Jurkat, Clone E6-1 (cell line): Measurements from ENCODE around the gene APOL6.

Source experiments
- DNase-seq: peaks from one replicate; pipeline ENCODE4 v3.0.0-alpha.2; 2011; ENCODE audit warnings: low read depth, low spot score
- H3K4me3 ChIP-seq: 2 replicates; pipeline ENCODE4 v1.5.1; 2011; ENCODE audit warnings: mild to moderate bottlenecking, low read length, control low read depth, moderate library complexity

The APOL6 gene

DNA sequence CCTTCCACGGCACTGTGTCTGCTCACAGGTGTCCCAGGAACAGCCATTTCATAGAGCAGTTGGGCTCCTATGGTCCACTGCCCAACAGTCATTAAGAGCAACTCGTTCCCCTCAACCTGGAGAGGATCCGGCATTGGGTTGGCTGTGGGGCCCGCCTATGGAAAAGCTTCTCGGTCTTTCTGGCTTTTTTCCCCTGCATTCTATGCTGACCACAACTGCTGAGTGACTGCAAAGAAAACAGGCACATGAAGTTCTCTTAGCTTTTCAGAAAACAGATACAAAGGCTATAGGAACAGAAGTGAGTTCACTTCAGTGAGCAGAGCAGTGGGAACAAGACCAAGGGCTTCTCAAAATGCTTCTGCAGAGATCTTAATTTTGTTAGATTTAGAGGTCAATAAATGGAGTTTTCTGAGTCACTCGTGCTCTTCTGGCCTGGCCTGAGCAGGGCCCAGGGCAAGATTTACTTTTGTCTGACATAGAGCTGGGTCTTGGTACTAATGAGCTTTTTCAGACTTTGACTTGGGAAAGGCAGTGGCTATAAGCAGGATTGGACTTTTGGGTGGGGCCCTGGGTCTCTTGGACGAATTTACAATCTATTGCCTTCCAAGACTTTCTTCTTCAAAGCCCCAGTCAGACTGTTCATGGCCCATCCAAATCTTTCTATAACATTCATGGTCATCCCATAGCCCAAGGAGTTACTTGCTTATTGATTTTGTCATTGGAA lies 55.8 kb downstream of the APOL6 start:
- DNase-seq, result no peak
- no peak overlapping the region for H3K4me3 ChIP-seq

DNA sequence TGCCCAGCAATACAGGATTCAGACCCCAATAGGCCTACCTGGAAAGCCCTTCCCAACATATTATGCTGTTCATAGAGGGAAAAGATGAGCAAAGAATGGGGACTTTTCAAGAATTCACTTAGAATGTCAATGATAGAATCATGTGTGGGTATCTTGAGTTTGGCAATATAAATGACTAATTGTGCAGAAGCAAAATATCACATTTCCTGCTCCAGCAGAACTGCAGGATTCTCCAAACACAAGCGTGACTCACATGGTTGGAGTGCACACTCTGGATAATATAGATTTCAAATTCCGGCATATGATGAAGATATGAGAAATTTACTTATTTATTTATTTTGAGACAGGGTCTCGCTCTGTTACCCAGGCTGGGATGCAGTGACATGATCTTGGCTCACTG lies 56.9 kb downstream of the APOL6 start:
- DNase-seq, result no peak
- H3K4me3 ChIP-seq, result no peak overlapping the region

DNA sequence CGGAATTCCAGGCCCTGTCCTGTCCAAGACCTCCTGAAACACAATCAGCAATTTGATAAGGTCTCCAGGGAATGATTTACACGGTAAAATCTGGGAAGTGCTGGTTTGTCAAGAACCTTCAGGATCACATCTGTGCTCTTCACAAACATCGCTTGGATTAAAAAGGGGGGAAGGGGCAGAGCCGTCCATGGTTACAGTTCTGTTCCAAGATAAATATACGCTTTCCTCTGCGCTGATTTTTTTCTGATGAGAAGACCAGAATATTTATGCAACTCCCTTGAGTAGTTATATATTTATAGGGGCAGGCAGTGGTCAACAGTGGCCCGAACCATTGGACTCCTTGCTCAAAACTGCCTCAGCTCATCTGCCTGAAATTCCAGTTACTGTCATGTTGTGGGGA lies 60.2 kb downstream of the APOL6 start:
- no peak for DNase-seq
- H3K4me3 ChIP-seq, result no peak overlapping the region

DNA sequence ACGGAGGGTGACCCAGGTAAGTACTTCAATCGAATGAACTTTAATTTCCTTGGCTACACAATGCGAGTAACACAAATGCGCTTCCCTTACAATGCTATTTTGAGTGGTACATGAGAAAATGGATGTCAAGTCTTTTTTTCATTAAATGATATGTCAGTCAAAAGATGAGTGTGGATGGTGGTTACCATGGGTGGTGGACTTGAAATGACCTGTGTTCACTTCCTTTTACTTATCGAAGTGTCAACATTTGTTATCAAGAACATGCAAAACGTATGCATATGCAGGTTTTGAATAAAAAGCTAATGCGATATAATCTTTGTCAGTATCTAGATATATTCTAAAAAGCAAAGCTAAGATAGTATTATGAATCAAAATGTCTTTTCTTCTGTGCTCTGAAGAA lies 60.7 kb downstream of the APOL6 start:
- no peak for DNase-seq
- H3K4me3 ChIP-seq, result no peak overlapping the region

DNA sequence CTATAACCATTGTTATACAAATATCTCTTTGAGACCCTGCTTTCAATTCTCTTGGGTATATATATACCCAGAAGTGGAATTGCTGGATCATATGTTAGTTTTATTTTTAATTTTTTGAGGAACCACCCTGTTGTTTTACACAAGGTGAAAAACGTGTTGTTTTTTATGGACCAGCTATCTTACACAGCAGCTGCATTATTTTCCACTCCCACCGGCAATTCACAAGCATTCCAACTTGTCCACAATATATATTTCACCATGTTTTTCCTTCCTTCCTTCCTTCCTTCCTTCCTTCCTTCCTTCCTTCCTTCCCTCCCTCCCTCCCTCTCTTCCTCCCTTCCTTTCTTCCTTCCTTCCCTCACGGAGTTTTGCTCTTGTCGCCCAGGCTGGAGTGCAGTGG lies 63.1 kb downstream of the APOL6 start:
- no peak for DNase-seq
- no peak overlapping the region for H3K4me3 ChIP-seq

DNA sequence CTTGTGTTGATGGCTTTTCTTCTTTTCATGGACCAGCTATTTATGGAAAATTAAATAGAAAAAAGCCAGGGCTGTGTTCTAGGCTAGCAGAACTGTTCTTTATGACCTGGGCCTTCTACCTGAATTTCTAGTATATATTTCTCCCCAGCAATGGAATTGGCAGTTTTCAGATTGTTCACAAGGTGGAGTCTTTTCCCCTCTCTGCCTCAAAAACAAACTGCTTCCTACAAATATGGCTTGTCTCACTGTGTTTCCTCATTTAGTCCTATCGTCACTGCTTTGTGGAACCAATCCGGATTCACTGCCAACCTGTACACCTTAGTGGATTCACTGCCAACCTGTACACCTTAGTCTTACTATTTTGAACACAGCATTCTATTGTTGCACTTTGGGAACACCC lies 64.4 kb downstream of the APOL6 start:
- DNase-seq, result no peak
- no peak overlapping the region for H3K4me3 ChIP-seq

DNA sequence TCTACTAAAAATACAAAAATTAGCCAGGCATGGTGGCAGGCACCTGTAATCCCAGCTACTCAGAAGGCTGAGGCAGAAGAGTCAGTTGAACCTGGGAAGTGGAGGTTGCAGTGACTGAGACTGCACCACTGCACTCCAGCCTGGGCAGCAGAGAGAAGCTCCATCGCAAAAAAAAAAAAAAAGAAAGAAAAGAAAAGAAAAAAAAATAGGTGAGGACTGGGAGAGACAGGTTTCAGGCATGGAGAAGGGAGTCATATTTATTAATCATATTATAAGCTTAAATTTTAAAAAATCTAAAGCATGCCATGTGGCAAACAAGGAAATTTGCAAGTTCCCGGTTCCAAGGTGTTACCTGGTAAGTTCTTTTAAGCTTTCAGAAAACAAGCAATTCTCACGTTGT lies 69.3 kb downstream of the APOL6 start, which contains the start of gene APOL5:
APOL5 (plus strand) TSS at position 301 of the 400 bp plus-strand sequence; CDS start at position 301, 0 bp downstream.
- no peak within 1 kb of the TSS for H3K4me3 ChIP-seq
- no peak for DNase-seq
